ENCODE data around the gene SHISA7.
"Not testable (repeated sequence)": the region's sequence is repeated elsewhere in the genome, so short reads cannot be mapped to it uniquely, and the experiment has no call there.

The SHISA7 gene

GRCh38 chr19:55407800-55408532, 35.1 kb downstream of the SHISA7 start:
- H3K4me3 ChIP-seq (ENCODE audit: low read depth, low read length): peak overlapping the region; percentile 97
- TF ChIP-seq CTCF (IDR thresholded peaks at IDR 0.05; ENCODE audit: borderline replicate concordance, insufficient read depth, low read depth, low read length): no peak

GRCh38 chr19:55407550-55407799, 35.6 kb downstream of the SHISA7 start, which contains the start of gene UBE2S:
UBE2S (minus strand) TSS chr19:55407788; CDS start chr19:55407589, 199 bp downstream.
- H3K4me3 ChIP-seq (ENCODE audit: low read depth, low read length): peak within 1 kb of the TSS; percentile 97

GRCh38 chr19:55406826-55407549, 36.1 kb downstream of the SHISA7 start:
- no peak for TF ChIP-seq CTCF (IDR thresholded peaks at IDR 0.05; ENCODE audit: borderline replicate concordance, insufficient read depth, low read depth, low read length)
- H3K4me3 ChIP-seq (ENCODE audit: low read depth, low read length): peak overlapping the region; percentile 97

GRCh38 chr19:55406091-55406825, 36.8 kb downstream of the SHISA7 start:
- peak overlapping the region; percentile 97 for H3K4me3 ChIP-seq (ENCODE audit: low read depth, low read length)
- TF ChIP-seq CTCF (IDR thresholded peaks at IDR 0.05; ENCODE audit: borderline replicate concordance, insufficient read depth, low read depth, low read length): no peak

GRCh38 chr19:55405638-55406037, 37.5 kb downstream of the SHISA7 start:
- no peak for TF ChIP-seq CTCF (IDR thresholded peaks at IDR 0.05; ENCODE audit: borderline replicate concordance, insufficient read depth, low read depth, low read length)
- H3K4me3 ChIP-seq (ENCODE audit: low read depth, low read length): no peak overlapping the region

- TF ChIP-seq CTCF (IDR thresholded peaks at IDR 0.05; ENCODE audit: borderline replicate concordance, insufficient read depth, low read depth, low read length): no peak
- no peak overlapping the region for H3K4me3 ChIP-seq (ENCODE audit: low read depth, low read length)
Observed at GRCh38 chr19:55402509-55402908, 40.6 kb downstream of the SHISA7 start.

- not testable (repeated sequence) for H3K4me3 ChIP-seq (ENCODE audit: low read depth, low read length)
Observed at GRCh38 chr19:55401390-55401789, 41.7 kb downstream of the SHISA7 start.

Data from GM12875 (cell line).